Umbilical cord (tissue), 2 donors: ENCODE data around the gene CYTH2. TPM values are rescaled to one million over a fixed set of nuclear protein-coding genes. Genes with fewer than 3 reads are reported as not detected.
"Not testable (repeated sequence)": the region's sequence is repeated elsewhere in the genome, so short reads cannot be mapped to it uniquely, and the experiment has no call there.

Experiments used
- DNase-seq: peaks from one replicate; pipeline ENCODE4 v3.0.0-alpha.2; 2015; ENCODE audit warnings: low spot score
- total RNA-seq: library from RNA; depleted of rRNA; stranded (reverse); fragments of >200 nt; gene quantifications from one replicate; pipeline ENCODE4 v1.2.3, GENCODE V29; 2014; ENCODE audit warnings: low replicate concordance; ENCODE audit not compliant: insufficient read depth

Gene CYTH2
- total RNA-seq, 1 donor from 2014 or later, result 20.0 TPM

DNA sequence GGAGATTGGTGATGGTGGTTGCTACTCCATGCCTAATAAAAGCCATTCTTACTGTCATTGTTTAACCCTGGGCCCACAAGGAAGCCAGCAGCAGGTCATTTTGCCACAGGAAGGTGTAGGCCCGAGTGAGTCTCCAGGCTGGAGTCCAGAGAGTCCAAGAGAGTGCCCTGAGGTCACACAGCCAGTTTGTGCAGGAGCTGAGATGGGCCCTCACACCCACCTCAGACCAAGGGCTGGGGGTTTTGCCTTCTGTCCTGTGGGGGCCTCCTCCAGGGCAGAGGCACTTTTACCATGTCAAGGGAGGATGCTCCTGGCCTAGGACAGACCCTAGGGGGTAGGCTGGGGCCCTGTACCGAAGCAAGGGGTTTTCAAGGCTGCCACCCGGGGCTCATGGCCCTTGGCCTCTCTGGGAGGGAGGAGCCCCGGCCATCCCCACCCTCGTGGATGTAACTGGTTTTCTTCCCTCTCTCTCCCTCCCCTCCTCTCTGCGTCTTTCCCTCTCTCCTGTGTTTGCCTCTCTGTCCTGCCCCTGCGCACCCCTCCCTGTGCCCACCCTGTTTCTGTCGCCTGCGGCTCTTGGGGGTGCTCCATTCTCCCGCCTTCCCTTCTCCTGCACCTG, 8.0 kb downstream of the CYTH2 start:
- DNase-seq, result no peak

DNA sequence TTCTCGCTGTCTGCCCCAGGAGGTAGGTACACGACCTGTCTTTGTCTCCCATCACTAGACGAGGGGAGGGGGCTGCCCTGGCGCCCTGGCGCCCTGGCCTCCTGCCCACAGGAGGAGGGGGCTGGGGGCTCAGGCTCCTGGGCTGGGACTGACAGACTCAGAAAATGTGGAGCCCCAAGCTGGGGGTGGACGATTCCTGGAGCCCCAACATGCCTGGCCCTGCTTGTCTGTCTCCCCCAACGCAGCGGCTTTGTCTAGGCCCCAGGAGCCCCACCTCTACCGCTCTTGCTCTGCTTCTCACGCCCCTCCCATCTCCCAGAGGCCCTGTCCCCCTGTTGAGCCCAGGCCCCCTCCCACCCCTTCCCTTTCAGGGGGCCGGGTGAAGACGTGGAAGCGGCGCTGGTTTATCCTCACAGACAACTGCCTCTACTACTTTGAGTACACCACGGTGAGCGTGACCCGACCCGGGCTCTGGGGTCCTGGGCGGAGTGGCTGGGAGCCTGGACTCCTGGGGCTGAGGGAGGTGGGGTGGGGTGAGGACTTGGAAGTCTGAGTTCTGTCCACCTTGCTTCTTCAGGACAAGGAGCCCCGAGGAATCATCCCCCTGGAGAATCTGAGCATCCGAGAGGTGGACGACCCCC, 8.6 kb downstream of the CYTH2 start:
- DNase-seq, result peak; percentile 63

DNA sequence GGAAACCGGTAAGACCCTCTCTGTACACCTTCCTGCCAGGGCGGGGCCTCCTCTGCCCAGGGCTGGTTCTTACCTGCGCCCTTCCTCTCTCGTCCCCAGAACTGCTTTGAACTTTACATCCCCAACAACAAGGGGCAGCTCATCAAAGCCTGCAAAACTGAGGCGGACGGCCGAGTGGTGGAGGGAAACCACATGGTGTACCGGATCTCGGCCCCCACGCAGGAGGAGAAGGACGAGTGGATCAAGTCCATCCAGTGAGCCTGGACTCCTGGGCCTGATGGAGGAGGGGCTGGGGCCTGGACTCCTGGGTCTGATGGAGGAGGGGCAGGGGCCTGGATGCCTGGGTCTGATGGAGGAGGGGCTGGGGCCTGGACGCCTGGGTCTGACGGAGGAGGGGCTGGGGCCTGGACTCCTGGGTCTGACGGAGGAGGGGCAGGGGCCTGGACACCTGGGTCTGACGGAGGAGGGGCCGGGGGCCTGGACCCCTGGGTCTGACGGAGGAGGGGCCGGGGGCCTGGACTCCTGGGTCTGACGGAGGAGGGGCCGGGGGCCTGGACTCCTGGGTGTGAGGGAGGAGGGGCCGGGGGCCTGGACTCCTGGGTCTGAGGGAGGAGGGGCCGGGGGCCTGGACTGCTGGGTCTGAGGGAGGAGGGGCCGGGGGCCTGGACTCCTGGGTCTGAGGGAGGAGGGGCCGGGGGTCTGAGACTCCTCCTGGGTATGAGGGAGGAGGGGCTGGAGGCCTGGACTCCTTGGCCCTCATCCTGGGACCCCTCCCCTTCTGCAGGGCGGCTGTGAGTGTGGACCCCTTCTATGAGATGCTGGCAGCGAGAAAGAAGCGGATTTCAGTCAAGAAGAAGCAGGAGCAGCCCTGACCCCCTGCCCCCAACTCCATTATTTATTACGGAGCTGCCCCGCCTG, 9.4 kb downstream of the CYTH2 start:
- no peak for DNase-seq

DNA sequence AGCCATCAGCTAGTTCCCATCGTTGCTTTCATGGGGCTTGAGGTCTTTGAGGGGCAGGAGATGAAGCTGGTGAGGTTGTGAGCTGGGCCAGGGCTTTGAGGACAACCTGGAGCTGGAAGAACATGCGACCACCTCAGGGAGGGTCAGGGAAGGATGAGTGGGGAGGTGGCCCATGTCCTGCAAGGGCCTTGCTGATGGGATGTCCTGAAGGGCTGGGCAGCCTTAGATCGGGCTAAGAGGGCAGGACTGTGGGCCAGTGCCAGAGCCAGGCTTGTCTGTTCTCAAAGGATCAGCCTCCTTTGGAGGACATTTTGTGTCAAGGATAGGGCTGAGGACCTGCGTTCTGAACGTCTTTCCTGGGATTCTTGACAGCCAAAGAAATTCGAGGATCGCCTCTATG, 10.5 kb downstream of the CYTH2 start:
- no peak for DNase-seq

DNA sequence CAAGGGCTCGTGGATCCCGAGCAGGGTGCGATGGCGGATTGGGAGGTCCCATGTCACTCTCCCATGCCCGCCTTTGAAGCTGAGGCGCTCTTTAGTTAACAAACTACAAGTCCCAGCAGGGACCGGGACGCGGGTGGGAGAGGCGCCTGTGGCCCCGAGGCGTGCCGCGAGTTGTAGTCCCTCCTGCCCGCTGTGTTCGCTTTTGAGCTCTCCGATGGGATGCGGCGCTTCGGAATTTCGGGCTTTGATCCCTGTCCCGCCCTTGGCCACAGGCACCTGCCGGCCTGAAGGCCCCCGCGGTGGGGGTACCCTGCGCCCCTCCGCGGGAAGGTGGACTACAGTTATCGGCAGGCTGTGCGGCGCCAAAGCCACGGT, 11.0 kb downstream of the CYTH2 start:
- peak; percentile 66 for DNase-seq

DNA sequence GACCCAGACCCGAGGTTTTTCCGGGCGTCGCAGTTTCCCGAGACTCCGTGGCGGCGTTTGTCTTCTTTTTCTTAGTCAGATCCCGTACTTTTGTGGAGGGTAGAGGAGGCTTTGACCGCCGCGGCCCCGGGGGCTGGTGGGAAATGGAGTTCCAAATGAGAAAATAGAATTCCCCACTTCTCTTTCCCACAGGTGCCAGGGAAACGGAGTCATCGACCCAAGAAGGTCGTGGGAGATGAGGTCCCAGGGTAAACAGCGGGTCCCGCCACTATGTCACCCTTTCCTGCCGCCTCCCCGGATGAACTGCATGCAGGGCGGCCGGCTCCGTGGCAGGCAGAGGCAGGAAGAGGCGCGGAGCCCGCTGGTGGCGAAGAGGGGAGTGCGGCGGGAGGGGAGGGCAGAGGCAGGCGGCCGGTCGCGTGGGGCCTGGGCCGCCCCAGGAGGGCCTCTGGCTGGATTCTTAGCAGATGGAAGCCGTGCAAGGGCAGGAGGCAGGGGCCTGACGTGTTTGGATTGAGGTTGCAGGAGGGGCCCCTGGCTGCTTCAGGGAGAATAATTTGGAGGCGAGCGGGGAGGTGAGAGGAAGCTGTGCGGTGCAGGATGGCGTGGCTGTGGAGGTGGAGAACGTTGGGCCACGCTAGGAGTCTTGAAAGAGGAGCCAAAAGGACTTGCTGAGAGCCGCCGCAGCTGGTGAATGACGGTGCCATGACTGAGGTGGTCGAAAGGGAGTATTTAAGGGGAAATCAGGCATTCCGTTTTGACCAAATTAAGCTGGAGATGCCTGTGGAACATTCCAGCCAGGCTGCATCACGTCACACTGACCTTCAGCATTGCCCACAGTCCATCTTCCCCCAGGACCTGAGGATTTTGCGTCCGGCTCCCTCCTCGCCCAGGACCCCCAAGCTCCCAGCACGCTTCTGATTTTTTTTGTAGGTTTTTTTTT, 11.7 kb downstream of the CYTH2 start:
- DNase-seq, result peak; percentile 75

DNA sequence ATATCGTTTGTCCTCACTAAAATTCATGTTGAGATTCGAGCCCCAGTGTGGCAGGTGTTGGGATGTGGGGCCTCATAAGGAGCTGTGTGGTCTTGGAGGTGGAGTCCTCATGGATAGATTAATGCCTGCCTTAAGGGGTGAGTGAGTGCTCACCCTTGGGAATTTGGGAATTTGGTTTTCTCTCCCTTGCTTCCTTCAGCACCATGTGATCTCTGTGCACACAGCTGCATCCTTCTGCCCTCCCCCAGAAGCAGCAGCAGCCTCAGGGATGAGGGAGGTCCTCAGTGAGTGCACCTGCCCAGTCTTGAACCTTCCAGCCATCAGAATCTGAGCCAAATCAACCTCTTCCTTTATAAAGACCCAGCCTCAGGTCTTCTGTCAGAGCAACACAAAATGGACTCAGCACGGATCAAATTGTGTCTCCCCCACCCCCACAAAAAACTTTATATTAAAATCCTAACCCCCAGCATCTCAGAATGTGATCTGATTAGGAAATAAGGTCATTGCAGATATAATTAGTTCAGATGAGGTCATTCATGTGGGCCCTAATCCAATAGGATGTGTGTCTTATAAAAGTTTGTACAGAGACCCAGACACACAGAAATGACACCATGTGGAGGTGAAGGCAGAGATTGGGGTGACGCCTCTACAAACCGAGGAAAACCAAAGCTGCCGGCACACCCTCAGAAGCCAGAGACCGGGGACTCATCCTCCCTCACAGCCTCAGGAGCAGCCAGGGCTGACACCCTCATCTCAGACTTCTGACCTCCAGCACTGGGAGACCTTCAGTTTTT, 12.9 kb downstream of the CYTH2 start:
- DNase-seq, result no peak

DNA sequence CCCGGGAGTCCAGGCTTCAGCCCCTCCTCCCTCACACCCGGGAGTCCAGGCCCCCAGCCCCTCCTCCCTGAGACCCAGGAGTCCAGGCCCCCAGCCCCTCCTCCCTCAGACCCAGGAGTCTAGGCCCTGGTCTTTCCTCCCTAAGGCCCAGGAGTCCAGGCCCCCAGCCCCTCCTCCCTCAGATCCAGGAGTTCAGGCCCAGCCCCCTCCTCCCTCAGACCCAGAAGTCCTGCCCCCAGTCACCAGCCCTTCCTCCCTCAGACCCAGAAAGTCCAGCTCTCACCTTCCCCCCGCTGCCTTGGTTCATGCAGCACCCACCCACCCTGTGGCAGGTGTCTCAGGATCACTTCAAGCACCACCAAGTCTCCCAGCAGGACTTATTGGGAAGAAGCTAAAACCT, 14.1 kb downstream of the CYTH2 start:
- no peak for DNase-seq

DNA sequence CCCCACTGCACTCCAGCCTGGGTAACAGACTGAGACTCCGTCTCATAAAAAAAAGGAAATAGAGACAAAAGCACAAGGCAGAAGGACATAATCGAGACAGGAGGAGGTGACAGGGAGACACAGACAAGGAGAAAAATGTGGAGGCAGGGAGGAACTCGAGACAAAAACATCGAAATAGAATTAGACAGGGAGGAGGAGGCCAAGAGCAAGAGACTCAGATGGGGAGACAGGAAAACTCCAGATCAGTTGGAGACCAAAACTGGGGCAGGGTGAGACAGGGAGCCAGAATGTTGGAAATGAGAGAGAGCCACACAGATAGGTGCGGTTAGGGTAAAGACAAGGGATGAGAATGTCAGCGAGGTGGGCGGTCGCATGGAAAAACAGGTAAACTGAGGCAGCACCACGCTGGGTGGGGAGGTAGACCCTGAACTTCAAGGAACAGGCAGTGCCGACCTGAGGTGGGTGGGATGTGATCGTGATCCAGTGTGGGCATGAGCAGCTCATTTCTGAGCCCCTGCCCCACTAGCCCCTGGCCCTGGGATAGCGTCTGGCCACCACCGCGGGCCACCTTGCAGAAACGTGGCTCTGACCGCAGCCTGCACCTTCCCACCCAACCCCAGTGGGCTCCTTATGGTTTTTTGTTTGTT, 15.2 kb downstream of the CYTH2 start:
- no peak for DNase-seq

DNA sequence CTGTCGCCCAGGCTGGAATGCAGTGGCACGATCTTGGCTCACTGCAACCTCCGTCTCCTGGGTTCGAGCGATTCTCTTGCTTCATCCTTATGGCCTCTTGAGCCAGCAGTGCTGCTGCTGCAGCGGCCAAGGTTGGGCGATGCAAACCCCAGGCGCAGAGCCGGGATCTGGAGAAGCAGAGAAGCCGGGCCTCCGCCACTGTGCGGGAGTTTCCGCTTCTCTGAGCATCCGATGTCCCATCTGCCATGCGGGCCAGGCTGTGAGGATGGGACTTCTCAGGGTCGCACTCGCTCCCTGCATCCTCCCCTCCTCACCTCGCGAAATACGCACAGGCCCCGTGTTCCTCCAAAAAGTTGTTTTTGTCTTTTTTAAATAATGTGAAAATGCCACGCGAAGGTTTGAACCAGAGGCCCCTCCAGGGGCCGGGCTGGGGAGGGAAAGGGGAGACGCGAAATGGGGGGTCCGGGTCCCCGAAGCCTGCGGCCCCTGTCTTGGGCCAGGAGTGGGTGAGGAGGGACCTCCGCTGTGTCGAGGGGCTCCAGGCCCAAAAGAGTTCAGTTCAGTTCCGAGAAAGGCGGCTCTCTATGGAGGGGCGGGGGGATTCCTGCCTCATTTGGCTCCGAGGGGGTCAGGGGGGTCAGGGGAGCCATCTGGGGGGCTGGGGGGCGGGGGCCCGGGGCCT, 15.9 kb downstream of the CYTH2 start:
- DNase-seq, result no peak

DNA sequence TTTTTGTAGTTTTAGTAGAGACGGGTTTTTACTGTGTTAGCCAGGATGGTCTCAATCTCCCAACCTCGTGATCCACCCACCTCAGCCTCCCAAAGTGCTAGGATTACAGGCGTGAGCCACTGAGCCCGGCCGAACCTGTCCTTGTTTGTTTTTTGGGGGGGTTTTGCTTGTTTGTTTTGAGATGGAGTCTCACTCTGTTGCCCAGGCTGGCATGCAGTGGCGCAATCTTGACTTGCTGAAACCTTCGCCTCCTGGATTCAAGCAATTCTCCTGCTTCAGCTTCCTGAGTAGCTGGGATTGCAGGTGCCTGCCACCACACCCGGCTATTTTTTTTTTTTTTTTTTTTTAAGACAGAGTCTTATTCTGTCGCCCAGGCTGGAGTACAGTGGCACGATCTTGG, 17.5 kb downstream of the CYTH2 start:
- DNase-seq, result not testable (repeated sequence)

DNA sequence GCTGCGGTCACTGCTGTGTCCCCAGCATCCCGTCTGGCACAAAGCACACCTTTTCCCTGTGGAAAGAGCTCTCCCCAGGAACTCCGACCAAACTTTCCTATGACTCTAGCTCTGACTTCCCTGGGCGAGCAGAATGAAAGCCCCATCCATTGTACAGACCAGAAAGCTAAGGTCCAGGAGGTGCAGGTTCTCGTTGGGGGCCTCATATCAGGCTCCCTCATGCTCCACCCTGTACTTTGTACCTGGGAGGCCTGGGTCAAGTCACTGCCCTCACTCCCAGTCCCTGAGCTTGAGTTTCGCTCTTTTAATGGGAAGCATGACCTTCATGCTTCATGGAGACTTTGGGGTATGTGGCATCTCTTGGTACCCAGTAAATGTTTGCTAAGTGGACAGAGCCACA, 18.4 kb downstream of the CYTH2 start:
- DNase-seq, result no peak

DNA sequence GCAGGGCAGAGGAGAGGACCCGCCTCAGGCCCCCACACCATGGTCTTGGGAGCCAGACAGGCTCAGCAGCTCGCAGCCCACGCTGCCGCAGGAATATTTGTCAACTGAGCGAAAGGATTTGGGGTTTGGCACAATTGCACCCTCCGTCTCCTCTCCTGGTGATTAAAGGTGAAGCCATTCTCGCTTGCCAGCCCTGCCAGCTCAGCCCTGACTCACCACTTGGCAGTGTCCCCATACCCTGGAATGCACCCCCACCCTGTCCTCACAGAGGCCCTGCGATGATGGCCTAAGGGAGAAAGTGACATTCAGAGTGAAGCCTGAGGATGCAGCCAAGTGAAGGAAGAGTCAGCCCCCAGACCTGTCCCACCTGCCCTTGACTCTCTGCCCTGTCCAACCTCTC, 18.8 kb downstream of the CYTH2 start:
- no peak for DNase-seq

DNA sequence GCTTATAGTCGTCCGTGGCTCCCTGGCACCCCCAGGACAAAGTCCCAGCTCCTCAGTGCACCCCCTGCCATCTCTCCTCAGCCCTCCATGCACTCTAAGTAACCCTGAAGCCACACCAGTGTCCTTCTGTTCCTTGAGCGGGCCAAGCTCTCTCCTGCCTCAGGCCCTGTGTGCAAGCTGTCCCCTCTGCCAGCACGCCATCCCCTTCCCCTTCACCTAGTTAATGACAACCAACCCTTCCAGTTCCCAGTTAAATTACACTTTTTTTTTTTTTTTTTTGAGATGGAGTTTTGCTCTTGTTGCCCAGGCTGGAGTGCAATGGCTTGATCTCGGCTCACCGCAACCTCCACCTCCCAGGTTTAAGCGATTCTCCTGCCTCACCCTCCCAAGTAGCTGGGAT, 19.3 kb downstream of the CYTH2 start:
- not testable (repeated sequence) for DNase-seq

DNA sequence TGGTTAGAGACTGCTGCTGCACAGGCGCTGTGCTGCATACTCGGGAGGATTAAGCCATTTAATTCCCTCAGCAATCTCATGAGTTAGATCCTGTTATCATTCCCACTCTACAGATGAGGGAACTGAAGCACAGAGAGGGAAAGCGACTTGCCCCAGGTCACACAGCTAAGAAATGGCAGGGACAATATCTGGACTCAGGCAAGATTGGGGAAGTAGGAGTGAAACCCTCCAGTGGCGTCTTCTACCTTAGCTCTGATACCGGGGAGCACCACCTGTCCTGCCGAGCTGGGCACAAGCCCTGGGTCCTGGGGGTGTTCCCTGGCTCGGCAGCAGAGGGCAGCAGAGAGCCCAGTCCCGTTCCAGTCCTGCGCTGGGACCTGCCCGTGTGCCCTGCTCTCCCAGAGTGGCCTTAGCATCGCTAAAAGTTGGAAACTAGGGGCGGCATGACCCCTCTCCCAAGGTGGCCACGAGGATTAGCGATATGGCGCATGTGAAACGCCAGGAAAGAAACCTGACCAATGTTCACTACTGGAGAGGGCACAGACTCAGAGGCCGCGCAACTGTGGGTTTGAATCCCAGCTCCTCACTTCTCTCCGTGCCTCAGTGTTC, 20.5 kb downstream of the CYTH2 start:
- DNase-seq, result peak; percentile 58

DNA sequence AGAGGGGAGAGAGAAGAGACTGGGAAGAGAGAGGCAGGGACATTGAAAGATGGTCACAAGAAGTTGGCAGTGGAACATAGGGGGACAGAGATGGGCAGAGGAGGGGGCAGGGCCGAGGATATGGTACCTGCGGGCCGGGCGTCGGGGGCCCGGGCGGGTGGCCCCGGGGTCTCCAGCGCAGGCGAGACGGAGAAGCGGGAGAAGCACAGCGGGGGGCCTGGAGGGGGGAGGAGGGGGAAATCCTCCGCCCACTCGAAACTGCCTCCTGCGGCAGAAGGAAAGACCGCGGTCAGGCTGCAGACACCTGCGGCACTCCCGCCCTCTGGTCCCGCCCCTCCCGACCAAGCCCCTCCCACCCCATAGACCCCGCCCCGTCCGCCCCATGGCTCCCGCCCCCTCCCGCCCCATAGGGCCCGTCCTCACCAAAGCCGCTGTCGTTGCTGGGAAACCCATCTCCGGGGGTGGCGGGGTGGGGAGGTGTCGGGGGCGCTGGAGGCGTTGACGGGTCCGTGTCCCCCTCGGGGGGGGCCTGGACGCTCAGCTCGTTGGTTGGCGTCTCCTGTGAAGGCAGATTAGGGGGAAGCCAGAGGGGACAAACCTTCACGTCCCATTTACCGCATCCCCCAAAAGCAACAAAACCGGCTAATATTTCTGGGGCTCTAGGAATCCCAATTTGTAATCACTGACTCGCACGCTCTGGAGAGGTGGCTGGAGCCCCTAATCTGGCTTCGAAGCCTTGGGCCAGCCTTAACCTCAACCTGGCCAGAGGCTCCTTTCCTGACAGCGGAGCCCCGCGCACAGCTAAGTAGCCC, 22.0 kb downstream of the CYTH2 start:
- DNase-seq, result no peak

DNA sequence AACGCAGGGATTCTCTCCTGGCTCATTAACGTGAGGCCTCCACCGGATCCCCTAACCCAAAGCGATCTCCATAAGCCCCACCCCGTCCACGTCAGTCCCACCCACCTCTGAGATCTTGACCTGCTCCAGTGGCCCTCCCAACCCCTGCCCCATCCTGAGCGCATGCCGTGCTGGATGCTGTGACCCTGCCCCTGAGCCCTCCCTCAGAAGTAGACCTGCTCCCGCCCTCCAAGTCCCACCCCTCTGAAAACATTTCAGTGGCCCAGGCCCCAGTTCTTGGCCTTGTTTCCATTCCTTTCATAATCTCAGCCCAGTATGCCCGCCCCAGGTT, 22.6 kb downstream of the CYTH2 start:
- DNase-seq, result no peak

DNA sequence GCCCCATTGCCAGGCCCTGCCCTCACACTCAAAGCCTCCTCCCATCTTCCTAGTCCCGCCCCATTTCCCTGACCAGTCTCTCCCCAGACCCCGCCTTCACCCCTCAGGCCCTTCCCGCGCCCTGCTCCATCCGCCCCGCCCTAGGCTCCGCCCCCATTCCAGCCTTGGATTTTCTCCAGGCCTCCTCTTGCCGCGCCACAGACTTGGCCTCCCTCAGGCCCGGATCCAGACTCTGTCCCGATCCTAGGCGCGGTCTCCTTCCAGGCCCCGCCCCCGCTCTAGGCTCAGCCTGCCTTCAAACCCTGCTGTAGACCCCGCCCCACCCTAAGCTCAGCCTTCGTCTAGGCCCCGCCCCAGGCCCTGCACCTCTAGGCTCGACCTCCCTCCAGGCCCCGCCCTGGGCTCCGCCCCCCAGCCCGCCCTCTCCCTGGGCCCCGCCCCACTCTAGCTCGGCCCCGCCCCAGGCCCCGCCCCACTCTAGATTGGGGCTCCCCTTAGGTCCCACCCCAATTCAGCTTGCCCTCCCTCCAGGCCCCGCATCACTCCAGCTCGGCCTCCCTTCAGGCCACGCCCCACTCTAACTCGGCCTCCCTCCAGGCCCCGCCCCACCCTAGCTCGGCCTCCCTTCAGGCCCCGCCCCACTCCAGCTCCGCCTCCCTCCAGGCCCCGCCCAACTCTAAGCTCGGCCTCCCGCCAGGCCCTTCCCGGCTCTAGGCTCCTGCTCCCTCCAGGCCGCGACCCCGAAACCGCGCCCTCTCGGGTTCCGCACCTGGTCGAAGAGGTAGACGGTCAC, 24.0 kb downstream of the CYTH2 start:
- DNase-seq, result peak; percentile 95
